Lung (tissue), 12 donors: ENCODE data around the gene ZC3H7A. TPM values are rescaled to one million over a fixed set of nuclear protein-coding genes. Genes with fewer than 3 reads are reported as not detected.
A peak's percentile ranks its signal among the peaks of the same experiment; 100 is the strongest.

ENCODE experiments used
- ATAC-seq: fragments of 200-7000 bp; cut with Tn5 transposase; one replicate; pipeline ENCODE4 v1.9.1; 2020; ENCODE audit warnings: moderate number of reproducible peaks; ENCODE audit not compliant: insufficient read depth, low FRiP score
- DNase-seq, 3 donors: peaks; one replicate each; pipeline ENCODE4 v3.0.0-alpha.2; 2013 to 2017
- H3K27ac ChIP-seq, 2 donors: one replicate each; pipeline ENCODE4 v1.5.1; 2013; ENCODE audit warnings: mild to moderate bottlenecking in 2 of 2, moderate library complexity in 2 of 2, control low read depth in 1 of 2, inconsistent platforms in 1 of 2, low read depth in 1 of 2, low read length in 1 of 2
- H3K27me3 ChIP-seq, 3 donors: one replicate each; pipeline ENCODE4 v1.5.1; 2013; ENCODE audit warnings: low read length in 2 of 3; ENCODE audit not compliant: control insufficient read depth in 3 of 3, insufficient read depth in 3 of 3
- H3K36me3 ChIP-seq, 4 donors: one replicate each; pipeline ENCODE4 v1.5.1; 2013; ENCODE audit warnings: low read length in 4 of 4, mild to moderate bottlenecking in 1 of 4, moderate library complexity in 1 of 4; ENCODE audit not compliant: control insufficient read depth in 4 of 4, insufficient read depth in 4 of 4
- H3K4me1 ChIP-seq, 5 donors: one replicate each; pipeline ENCODE4 v1.5.1; 2013; ENCODE audit warnings: low read length in 5 of 5, mild to moderate bottlenecking in 2 of 5, moderate library complexity in 1 of 5; ENCODE audit not compliant: control insufficient read depth in 5 of 5, insufficient read depth in 5 of 5
- H3K4me3 ChIP-seq: one replicate; pipeline ENCODE4 v1.5.1; 2013; ENCODE audit warnings: mild to moderate bottlenecking, control low read depth, moderate library complexity
- H3K9ac ChIP-seq, 2 donors: one replicate each; pipeline ENCODE4 v1.5.1; 2013; ENCODE audit warnings: low read length in 2 of 2, control low read depth in 1 of 2; ENCODE audit not compliant: insufficient read depth in 1 of 2
- H3K9me3 ChIP-seq, 4 donors: one replicate each; pipeline ENCODE4 v1.5.1; 2013; ENCODE audit warnings: low read length in 3 of 4, mild to moderate bottlenecking in 1 of 4, moderate library complexity in 1 of 4; ENCODE audit not compliant: control insufficient read depth in 4 of 4, insufficient read depth in 3 of 4
- CTCF ChIP-seq: IDR thresholded peaks from 2 replicates; pipeline ENCODE4 v1.5.1; 2012; ENCODE audit warnings: mild to moderate bottlenecking; ENCODE audit errors: control extremely low read depth, extremely low read depth
- WGBS, 2 donors: extraction: QIAGEN DNeasy Blood & Tissue Kit; methylation state at CpG; one replicate each; pipeline ENCODE4 v1.1.7; 2013; 5-methylcytosine and 5-hydroxymethylcytosine counted together
- polyA plus RNA-seq, 2 donors: library from polyadenylated mRNA; stranded (reverse); fragments of 200-250 nt; gene quantifications; one replicate each; pipeline ENCODE4 v1.2.1, GENCODE V29; 2013
- total RNA-seq, 2 donors: library from RNA; depleted of rRNA in 1 of 2; stranded (reverse); fragments of >200 nt in 1 of 2; gene quantifications; one replicate each; pipeline ENCODE4 v1.2.1, GENCODE V29; 2014 to 2021
- donor health status: control.
- donor health status: control.
- donor health status: Bipolar disorder and iron deficiency.
- donor health status: healthy.
- donor health status: DM: yes; HTN: yes; CAD: no.

ZC3H7A gene
- total and polyA plus RNA-seq, 4 donors = 22.1 to 127 (median 36.2) TPM

- peaks cover 3 to 19% (median 13%) of the 10 kb centered on the region in 5 donors for H3K4me1 ChIP-seq
Measured at GRCh38 chr16:11742536-11743307, 54.3 kb downstream of the ZC3H7A start, which contains the start of gene TXNDC11. TXNDC11 (minus strand) TSS chr16:11742857; CDS start chr16:11742730, 127 bp downstream.

GRCh38 chr16:11742093-11742535, 54.9 kb downstream of the ZC3H7A start:
- H3K4me3 ChIP-seq = peak overlapping the region; percentile 98
- H3K27ac ChIP-seq = peak overlapping the region; percentile 96 to 100
- no peaks in the 10 kb centered on the region for H3K9me3 ChIP-seq
- TF ChIP-seq CTCF = no peak
- ATAC-seq (peak; percentile 11), DNase-seq (peak in 1 of 3 donors; percentile 22)
- peaks cover 0 to 1% (median 0%) of the 10 kb centered on the region in 4 donors for H3K36me3 ChIP-seq
- peaks cover 3 to 19% (median 13%) of the 10 kb centered on the region in 5 donors for H3K4me1 ChIP-seq
- no peaks in the 10 kb centered on the region for H3K27me3 ChIP-seq
- peak overlapping the region; percentile 82 for H3K9ac ChIP-seq
- WGBS, 2 donors = 0% methylated on average over 27 to 37 of the region's 37 CpGs

More at GRCh38 chr16:11742536-11743307, 54.3 kb downstream of the ZC3H7A start, which contains the start of gene TXNDC11:
- H3K9me3 ChIP-seq = no peaks in the 10 kb centered on the region
- H3K9ac ChIP-seq = peak within 1 kb of the TSS; percentile 82
- ATAC-seq (peak; percentile 97), DNase-seq (peak; percentile 99)
- no peaks in the 10 kb centered on the region for H3K27me3 ChIP-seq
- H3K36me3 ChIP-seq = peaks cover 0 to 1% (median under 1%) of the 10 kb centered on the region in 4 donors
- TF ChIP-seq CTCF = no peak
- peak within 1 kb of the TSS; percentile 98 for H3K4me3 ChIP-seq
- peak within 1 kb of the TSS; percentile 96 to 100 for H3K27ac ChIP-seq
- 0 to 1% methylated on average over 78 to 96 of the region's 96 CpGs for WGBS, 2 donors

GRCh38 chr16:11740567-11740966, 56.5 kb downstream of the ZC3H7A start:
- peaks cover 4 to 12% (median 10%) of the 10 kb centered on the region in 4 donors for H3K36me3 ChIP-seq
- ATAC-seq = no peak
- H3K9ac ChIP-seq = peak overlapping the region; percentile 17 to 82
- H3K9me3 ChIP-seq = peaks cover 0 to 2% (median 0%) of the 10 kb centered on the region in 4 donors
- H3K27me3 ChIP-seq = no peaks in the 10 kb centered on the region
- WGBS, 2 donors = 52 to 75% methylated on average over 3 of the region's 3 CpGs
- TF ChIP-seq CTCF = no peak
- H3K27ac ChIP-seq = no peak overlapping the region
- H3K4me3 ChIP-seq = no peak overlapping the region
- DNase-seq = no peak
- peaks cover 3 to 19% (median 13%) of the 10 kb centered on the region in 5 donors for H3K4me1 ChIP-seq
